ENCODE results near the gene KLHL25.

Gene KLHL25

GRCh38 chr15:85725564-85725963 lies 69.2 kb downstream of the KLHL25 start:
- ChIA-PET POLR2A (no interaction called here), CTCF (no interaction called here)
- no peak for TF ChIP-seq L3MBTL2 (conservative IDR thresholded peaks at IDR 0.05)
- TF ChIP-seq BHLHE40 (IDR thresholded peaks at IDR 0.05; ENCODE audit: borderline replicate concordance), result no peak
- no peak for DNase-seq (ENCODE audit: extremely low spot score)

- ChIA-PET CTCF (interaction anchor here (0.8 kb wide), 1 partner anchor 17 kb away, joined by 3 read pairs; no protein-coding TSS in a partner anchor), POLR2A (no interaction called here)
- no peak for DNase-seq (ENCODE audit: extremely low spot score)
- TF ChIP-seq PKNOX1 (IDR thresholded peaks at IDR 0.05), result no peak
- no peak for TF ChIP-seq FOXM1 (IDR thresholded peaks at IDR 0.05; ENCODE audit: borderline replicate concordance)
- no peak for TF ChIP-seq SUZ12 (IDR thresholded peaks at IDR 0.05)
- TF ChIP-seq LEF1 (IDR thresholded peaks at IDR 0.05; ENCODE audit: borderline replicate concordance), result no peak
- no peak for TF ChIP-seq L3MBTL2 (conservative IDR thresholded peaks at IDR 0.05)
- TF ChIP-seq BHLHE40 (IDR thresholded peaks at IDR 0.05; ENCODE audit: borderline replicate concordance), result no peak
- no peak for TF ChIP-seq SP1 (IDR thresholded peaks at IDR 0.05)
- no peak for TF ChIP-seq FOXA1 (IDR thresholded peaks at IDR 0.05)
- TF ChIP-seq CTBP1 (IDR thresholded peaks at IDR 0.05; ENCODE audit: borderline replicate concordance), result no peak
These were observed 69.7 kb downstream of the KLHL25 start for GRCh38 chr15:85725019-85725418.

- no peak for DNase-seq (ENCODE audit: extremely low spot score)
- ChIA-PET CTCF (interaction anchor here (0.8 kb wide), 1 partner anchor 18 kb away, joined by 3 read pairs; no protein-coding TSS in a partner anchor), POLR2A (no interaction called here)
These were observed 70.5 kb downstream of the KLHL25 start for GRCh38 chr15:85723960-85724945.

GRCh38 chr15:85722374-85723152 lies 72.2 kb downstream of the KLHL25 start:
- TF ChIP-seq CTBP1 (IDR thresholded peaks at IDR 0.05; ENCODE audit: borderline replicate concordance) (no peak), PKNOX1 (IDR thresholded peaks at IDR 0.05) (no peak), BHLHE40 (IDR thresholded peaks at IDR 0.05; ENCODE audit: borderline replicate concordance) (no peak), ZNF384 (IDR thresholded peaks at IDR 0.05) (no peak), FOXM1 (IDR thresholded peaks at IDR 0.05; ENCODE audit: borderline replicate concordance) (no peak), FOXA1 (IDR thresholded peaks at IDR 0.05) (no peak), SP1 (IDR thresholded peaks at IDR 0.05) (no peak), LEF1 (IDR thresholded peaks at IDR 0.05; ENCODE audit: borderline replicate concordance) (no peak), ELF4 (IDR thresholded peaks at IDR 0.05) (no peak), SUZ12 (IDR thresholded peaks at IDR 0.05) (no peak), FOXK2 (IDR thresholded peaks at IDR 0.05) (no peak), HDGF (IDR thresholded peaks at IDR 0.05; ENCODE audit: borderline replicate concordance) (no peak), L3MBTL2 (conservative IDR thresholded peaks at IDR 0.05) (no peak), NFRKB (IDR thresholded peaks at IDR 0.05) (no peak), TARDBP (IDR thresholded peaks at IDR 0.05) (no peak)
- CTCF ChIA-PET, result no interaction called here
- DNase-seq (ENCODE audit: extremely low spot score), result no peak
- POLR2A ChIA-PET, result no interaction called here

More at GRCh38 chr15:85723960-85724945, 70.5 kb downstream of the KLHL25 start:
- TF ChIP-seq CTBP1 (IDR thresholded peaks at IDR 0.05; ENCODE audit: borderline replicate concordance) (no peak), FOXA1 (IDR thresholded peaks at IDR 0.05) (no peak)

- ChIA-PET POLR2A (no interaction called here), CTCF (interaction anchor here (0.6 kb wide), 1 partner anchor 112 kb away, joined by 4 read pairs; no protein-coding TSS in a partner anchor)
These were observed 75.7 kb downstream of the KLHL25 start for GRCh38 chr15:85718981-85719380.

More at GRCh38 chr15:85718981-85719380, 75.7 kb downstream of the KLHL25 start:
- no peak for DNase-seq (ENCODE audit: extremely low spot score)
- no peak for TF ChIP-seq ELF4 (IDR thresholded peaks at IDR 0.05)
- TF ChIP-seq FOXA1 (IDR thresholded peaks at IDR 0.05), result no peak
- no peak for TF ChIP-seq FOXK2 (IDR thresholded peaks at IDR 0.05)
- no peak for TF ChIP-seq ARNT (IDR thresholded peaks at IDR 0.05)
- no peak for TF ChIP-seq LEF1 (IDR thresholded peaks at IDR 0.05; ENCODE audit: borderline replicate concordance)
- TF ChIP-seq TARDBP (IDR thresholded peaks at IDR 0.05), result no peak
- TF ChIP-seq ZNF384 (IDR thresholded peaks at IDR 0.05), result no peak
- TF ChIP-seq NFRKB (IDR thresholded peaks at IDR 0.05), result no peak
- TF ChIP-seq CTBP1 (IDR thresholded peaks at IDR 0.05; ENCODE audit: borderline replicate concordance), result no peak
- TF ChIP-seq BHLHE40 (IDR thresholded peaks at IDR 0.05; ENCODE audit: borderline replicate concordance), result no peak
- no peak for TF ChIP-seq L3MBTL2 (conservative IDR thresholded peaks at IDR 0.05)
- TF ChIP-seq PKNOX1 (IDR thresholded peaks at IDR 0.05), result no peak
- no peak for TF ChIP-seq FOXM1 (IDR thresholded peaks at IDR 0.05; ENCODE audit: borderline replicate concordance)

Measured in HEK293T (cell line).